Measurements from ENCODE around the gene KANSL1.
"Not testable (repeated sequence)": the region's sequence is repeated elsewhere in the genome, so short reads cannot be mapped to it uniquely, and the experiment has no call there.

KANSL1 gene

GRCh38 chr17:46193151-46193625, at the start of gene KANSL1:
TSS of gene KANSL1 (minus strand) at chr17:46193429. CDS start at chr17:46172143, 21,286 bp downstream.
- H3K4me3 ChIP-seq (ENCODE audit: low read length), result peak within 1 kb of the TSS; percentile 82
- TF ChIP-seq CTCF (conservative IDR thresholded peaks at IDR 0.05; ENCODE audit: low read length), result peak; percentile 52
- DNase-seq (ENCODE audit: low read depth), result peak; percentile 94

- not testable (repeated sequence) for H3K4me3 ChIP-seq (ENCODE audit: low read length); DNase-seq (ENCODE audit: low read depth)
Measured at GRCh38 chr17:46231359-46231758, 38.1 kb upstream of the KANSL1 start.

DNA sequence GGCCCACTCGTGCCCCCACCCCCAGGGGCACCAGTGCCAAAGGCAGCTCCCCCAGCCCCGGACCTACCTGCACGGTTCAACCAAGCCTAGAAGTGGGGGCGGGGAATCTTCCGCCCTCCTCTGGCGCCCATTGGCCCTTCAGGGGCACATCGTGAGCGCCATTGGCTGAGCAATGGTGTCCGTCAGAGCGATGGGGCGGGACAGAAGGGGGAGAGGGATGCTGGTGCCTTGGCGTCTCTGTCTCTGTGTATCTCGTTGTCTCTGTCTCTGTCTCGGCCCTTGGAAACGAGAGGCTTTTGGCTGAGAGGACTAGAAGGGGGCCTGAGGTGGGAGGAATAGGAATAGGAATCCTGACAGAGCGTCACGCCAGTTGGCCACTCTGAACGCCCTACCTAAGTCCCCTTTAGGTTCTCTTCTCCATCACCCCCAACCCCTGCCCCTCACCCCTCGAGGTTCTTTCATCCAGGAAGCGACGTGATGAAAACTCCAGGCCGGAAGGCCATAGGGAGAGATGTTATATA, 32.1 kb upstream of the KANSL1 start:
- peak; percentile 82 for DNase-seq (ENCODE audit: low read depth)
- H3K4me3 ChIP-seq (ENCODE audit: low read length), result peak overlapping the region; percentile 62

DNA sequence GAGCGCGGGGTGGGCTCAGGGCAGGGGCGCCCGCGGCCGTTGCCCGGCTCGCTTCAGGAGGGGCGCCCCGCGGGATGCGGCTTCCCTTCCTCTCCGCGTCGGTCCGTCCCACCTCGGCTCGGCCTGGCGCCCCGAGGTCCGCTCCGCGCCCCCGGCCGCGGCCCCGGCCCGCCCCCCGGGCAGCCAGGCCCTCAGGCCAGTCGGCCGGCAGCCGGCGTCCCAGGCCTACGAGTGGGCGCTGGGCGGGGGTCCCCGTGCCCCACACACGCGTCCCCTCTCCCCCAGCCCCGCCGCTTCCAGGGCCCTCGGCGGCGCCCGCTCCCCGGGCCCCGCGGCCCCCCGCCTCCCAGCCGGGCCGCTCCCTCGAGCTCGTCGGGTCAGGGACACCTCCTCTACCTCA, 31.6 kb upstream of the KANSL1 start:
- H3K4me3 ChIP-seq (ENCODE audit: low read length), result peak overlapping the region; percentile 62
- not testable (repeated sequence) for DNase-seq (ENCODE audit: low read depth)

DNA sequence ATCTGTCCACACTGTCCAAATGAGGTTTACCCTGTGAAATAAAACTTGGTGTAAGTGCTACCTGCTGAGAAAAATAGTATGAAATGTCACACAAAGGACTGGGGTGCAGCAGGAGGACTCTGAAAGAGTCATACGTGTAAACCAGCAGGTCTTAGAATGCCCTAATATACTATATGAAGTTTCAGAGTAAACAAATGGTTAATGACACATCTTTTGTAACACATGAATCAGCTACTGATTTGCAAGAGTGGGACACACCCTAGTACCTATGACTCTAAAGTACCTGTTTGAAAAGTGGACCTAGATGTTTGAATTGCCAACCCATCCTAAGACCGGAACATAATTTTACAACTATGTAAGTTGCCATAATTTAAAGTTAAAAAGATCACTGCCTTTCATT, 29.8 kb upstream of the KANSL1 start:
- H3K4me3 ChIP-seq (ENCODE audit: low read length); DNase-seq (ENCODE audit: low read depth): not testable (repeated sequence)

DNA sequence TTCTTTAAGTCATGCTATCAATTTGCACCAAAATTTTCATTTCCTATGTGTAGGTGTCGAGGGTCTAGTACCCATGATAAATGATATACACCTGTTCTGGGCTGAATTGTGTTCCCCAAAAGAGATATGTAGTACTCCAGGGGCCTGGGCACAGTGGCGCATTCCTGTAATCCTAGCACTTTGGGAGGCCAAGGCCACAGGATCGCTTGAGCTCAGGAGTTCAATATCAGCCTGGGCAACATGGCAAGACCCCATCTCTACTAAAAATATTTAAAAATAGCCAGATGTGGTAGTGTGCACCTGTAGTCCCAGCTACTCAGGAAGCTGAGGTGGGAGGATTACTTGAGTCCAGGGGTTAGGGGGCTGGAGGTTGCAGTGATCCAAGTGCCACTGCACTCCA, 23.5 kb upstream of the KANSL1 start:
- TF ChIP-seq CTCF (conservative IDR thresholded peaks at IDR 0.05; ENCODE audit: low read length), result no peak
- no peak for DNase-seq (ENCODE audit: low read depth)
- H3K4me3 ChIP-seq (ENCODE audit: low read length), result no peak overlapping the region

GRCh38 chr17:46212634-46213435, 19.6 kb upstream of the KANSL1 start:
- DNase-seq (ENCODE audit: low read depth), result peak; percentile 87
- TF ChIP-seq CTCF (conservative IDR thresholded peaks at IDR 0.05; ENCODE audit: low read length), result peak; percentile 86
- H3K4me3 ChIP-seq (ENCODE audit: low read length), result no peak overlapping the region

GRCh38 chr17:46208997-46209396, 15.8 kb upstream of the KANSL1 start:
- no peak for DNase-seq (ENCODE audit: low read depth)
- TF ChIP-seq CTCF (conservative IDR thresholded peaks at IDR 0.05; ENCODE audit: low read length), result no peak
- H3K4me3 ChIP-seq (ENCODE audit: low read length), result no peak overlapping the region

GRCh38 chr17:46205975-46206374, 12.7 kb upstream of the KANSL1 start:
- no peak for DNase-seq (ENCODE audit: low read depth)
- no peak for TF ChIP-seq CTCF (conservative IDR thresholded peaks at IDR 0.05; ENCODE audit: low read length)
- H3K4me3 ChIP-seq (ENCODE audit: low read length), result no peak overlapping the region

Measured in AG10803 (cell line).